Testis (tissue), 2 donors: Measurements from ENCODE around the gene TRIM14.

Experiments used
- POLR2A ChIP-seq: fragments of 450-650 bp; IDR thresholded peaks from one replicate; pipeline ENCODE4 v1.6.1; 2017; ENCODE audit warnings: antibody characterized with exemption, mild to moderate bottlenecking, moderate library complexity
- TF ChIP-seq, protein P1 (sequence below), 3 experiments: fragments of 450-650 bp in 2 of 3; fragments of 200-600 bp in 1 of 3; sonication (generic) in 1 of 3; IDR thresholded peaks; one replicate each; pipeline ENCODE4 v1.5.1; 2016 to 2019; ENCODE audit warnings: antibody characterized with exemption in 3 of 3, mild to moderate bottlenecking in 2 of 3, moderate library complexity in 1 of 3

- TF ChIP-seq, protein P1, sequence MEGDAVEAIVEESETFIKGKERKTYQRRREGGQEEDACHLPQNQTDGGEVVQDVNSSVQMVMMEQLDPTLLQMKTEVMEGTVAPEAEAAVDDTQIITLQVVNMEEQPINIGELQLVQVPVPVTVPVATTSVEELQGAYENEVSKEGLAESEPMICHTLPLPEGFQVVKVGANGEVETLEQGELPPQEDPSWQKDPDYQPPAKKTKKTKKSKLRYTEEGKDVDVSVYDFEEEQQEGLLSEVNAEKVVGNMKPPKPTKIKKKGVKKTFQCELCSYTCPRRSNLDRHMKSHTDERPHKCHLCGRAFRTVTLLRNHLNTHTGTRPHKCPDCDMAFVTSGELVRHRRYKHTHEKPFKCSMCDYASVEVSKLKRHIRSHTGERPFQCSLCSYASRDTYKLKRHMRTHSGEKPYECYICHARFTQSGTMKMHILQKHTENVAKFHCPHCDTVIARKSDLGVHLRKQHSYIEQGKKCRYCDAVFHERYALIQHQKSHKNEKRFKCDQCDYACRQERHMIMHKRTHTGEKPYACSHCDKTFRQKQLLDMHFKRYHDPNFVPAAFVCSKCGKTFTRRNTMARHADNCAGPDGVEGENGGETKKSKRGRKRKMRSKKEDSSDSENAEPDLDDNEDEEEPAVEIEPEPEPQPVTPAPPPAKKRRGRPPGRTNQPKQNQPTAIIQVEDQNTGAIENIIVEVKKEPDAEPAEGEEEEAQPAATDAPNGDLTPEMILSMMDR (IDR thresholded peaks at IDR 0.05): no peak
- no peak for TF ChIP-seq POLR2A
Observed at GRCh38 chr9:98132806-98133631, 14.0 kb upstream of the TRIM14 start.
